ENCODE data around the gene GLB1L2.

- no peak for TF ChIP-seq POLR2A (IDR thresholded peaks at IDR 0.05)
- TF ChIP-seq POLR2AphosphoS5 (IDR thresholded peaks at IDR 0.05): no peak
- TF ChIP-seq, protein P1, sequence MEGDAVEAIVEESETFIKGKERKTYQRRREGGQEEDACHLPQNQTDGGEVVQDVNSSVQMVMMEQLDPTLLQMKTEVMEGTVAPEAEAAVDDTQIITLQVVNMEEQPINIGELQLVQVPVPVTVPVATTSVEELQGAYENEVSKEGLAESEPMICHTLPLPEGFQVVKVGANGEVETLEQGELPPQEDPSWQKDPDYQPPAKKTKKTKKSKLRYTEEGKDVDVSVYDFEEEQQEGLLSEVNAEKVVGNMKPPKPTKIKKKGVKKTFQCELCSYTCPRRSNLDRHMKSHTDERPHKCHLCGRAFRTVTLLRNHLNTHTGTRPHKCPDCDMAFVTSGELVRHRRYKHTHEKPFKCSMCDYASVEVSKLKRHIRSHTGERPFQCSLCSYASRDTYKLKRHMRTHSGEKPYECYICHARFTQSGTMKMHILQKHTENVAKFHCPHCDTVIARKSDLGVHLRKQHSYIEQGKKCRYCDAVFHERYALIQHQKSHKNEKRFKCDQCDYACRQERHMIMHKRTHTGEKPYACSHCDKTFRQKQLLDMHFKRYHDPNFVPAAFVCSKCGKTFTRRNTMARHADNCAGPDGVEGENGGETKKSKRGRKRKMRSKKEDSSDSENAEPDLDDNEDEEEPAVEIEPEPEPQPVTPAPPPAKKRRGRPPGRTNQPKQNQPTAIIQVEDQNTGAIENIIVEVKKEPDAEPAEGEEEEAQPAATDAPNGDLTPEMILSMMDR (IDR thresholded peaks at IDR 0.05): no peak
- no peak for TF ChIP-seq EP300 (IDR thresholded peaks at IDR 0.05)
These were observed 67.5 kb downstream of the GLB1L2 start for GRCh38 chr11:134399293-134399654.

All from sigmoid colon (tissue), 4 donors.